Mucosa of stomach (tissue), 1 donor: ENCODE measurements around the gene GANC.

Experiments used
- H3K27me3 ChIP-seq: one replicate; pipeline ENCODE4 v1.7.0; 2013; ENCODE audit warnings: mild to moderate bottlenecking, low read length; ENCODE audit not compliant: control insufficient read depth, insufficient read depth
- H3K36me3 ChIP-seq: one replicate; pipeline ENCODE4 v1.7.0; 2013; ENCODE audit warnings: low read length; ENCODE audit not compliant: control insufficient read depth, insufficient read depth
- H3K4me1 ChIP-seq: one replicate; pipeline ENCODE4 v1.7.0; 2013; ENCODE audit warnings: mild to moderate bottlenecking, low read length; ENCODE audit not compliant: control insufficient read depth, insufficient read depth
- H3K4me3 ChIP-seq: one replicate; pipeline ENCODE4 v1.7.0; 2013; ENCODE audit warnings: low read length
- H3K9ac ChIP-seq: one replicate; pipeline ENCODE4 v1.7.0; 2013; ENCODE audit warnings: mild to moderate bottlenecking, low read length, moderate library complexity
- H3K9me3 ChIP-seq: one replicate; pipeline ENCODE4 v1.7.0; 2013; ENCODE audit warnings: mild to moderate bottlenecking, low read length, moderate library complexity; ENCODE audit not compliant: control insufficient read depth
- donor health status: Pancreatic carcinoma.

Gene GANC

GRCh38 chr15:42353061-42353460 is 80.1 kb downstream of the GANC start:
- H3K9ac ChIP-seq, result no peak overlapping the region

DNA sequence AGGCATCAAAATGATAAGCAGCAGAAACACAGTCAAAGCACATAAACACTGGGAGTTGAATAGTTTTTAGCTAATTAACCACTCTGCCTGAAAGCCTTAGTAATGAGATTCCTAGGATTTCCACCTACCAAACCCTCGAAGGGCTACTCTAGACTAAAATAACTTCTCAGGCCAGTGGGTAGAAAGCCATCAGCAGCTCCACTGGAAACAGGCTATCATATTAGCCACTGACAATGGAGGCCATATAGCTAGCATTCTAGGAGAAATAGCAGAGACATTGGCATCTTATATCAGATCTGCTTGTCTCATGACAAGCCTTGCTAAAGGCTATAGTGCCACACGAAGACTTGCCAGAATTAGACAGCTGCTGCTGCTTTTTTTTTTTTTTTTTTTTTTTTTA is 81.8 kb downstream of the GANC start:
- Histone ChIP-seq H3K9me3 (no peaks in the 10 kb centered on the region), H3K4me1 (no peaks in the 10 kb centered on the region), H3K9ac (no peak overlapping the region), H3K27me3 (no peaks in the 10 kb centered on the region), H3K36me3 (no peaks in the 10 kb centered on the region), H3K4me3 (no peak overlapping the region)

More at GRCh38 chr15:42353061-42353460, 80.1 kb downstream of the GANC start:
- no peaks in the 10 kb centered on the region for H3K36me3 ChIP-seq
- no peaks in the 10 kb centered on the region for H3K9me3 ChIP-seq
- no peak overlapping the region for H3K4me3 ChIP-seq
- no peaks in the 10 kb centered on the region for H3K4me1 ChIP-seq
- H3K27me3 ChIP-seq, result no peaks in the 10 kb centered on the region

DNA sequence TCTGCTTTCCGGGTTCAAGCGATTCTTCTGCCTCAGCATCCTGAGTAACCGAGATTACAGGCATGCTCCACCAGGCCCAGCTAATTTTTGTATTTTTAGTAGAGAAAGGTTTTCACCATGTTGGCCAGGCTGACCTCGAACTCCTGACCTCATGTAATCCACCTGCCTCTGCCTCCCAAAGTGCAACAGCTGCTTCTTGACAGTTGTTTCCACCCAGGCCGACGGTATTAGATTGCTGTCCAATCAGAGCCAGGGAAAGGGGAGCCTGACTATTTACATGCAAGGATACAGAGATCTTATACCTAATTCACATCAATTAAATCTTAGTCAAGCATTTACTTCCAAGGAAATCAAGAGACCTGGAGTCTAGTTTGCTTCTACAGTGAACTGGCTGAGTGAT is 82.3 kb downstream of the GANC start:
- no peaks in the 10 kb centered on the region for H3K4me1 ChIP-seq
- H3K36me3 ChIP-seq, result no peaks in the 10 kb centered on the region
- H3K4me3 ChIP-seq, result no peak overlapping the region
- no peak overlapping the region for H3K9ac ChIP-seq
- H3K9me3 ChIP-seq, result no peaks in the 10 kb centered on the region
- no peaks in the 10 kb centered on the region for H3K27me3 ChIP-seq

GRCh38 chr15:42356851-42357250 is 83.8 kb downstream of the GANC start:
- H3K4me3 ChIP-seq, result no peak overlapping the region
- no peaks in the 10 kb centered on the region for H3K27me3 ChIP-seq
- no peaks in the 10 kb centered on the region for H3K9me3 ChIP-seq
- H3K9ac ChIP-seq, result no peak overlapping the region
- no peaks in the 10 kb centered on the region for H3K4me1 ChIP-seq
- no peaks in the 10 kb centered on the region for H3K36me3 ChIP-seq

- no peaks in the 10 kb centered on the region for H3K9me3 ChIP-seq
- no peaks in the 10 kb centered on the region for H3K4me1 ChIP-seq
- H3K9ac ChIP-seq, result no peak overlapping the region
- no peaks in the 10 kb centered on the region for H3K36me3 ChIP-seq
- H3K27me3 ChIP-seq, result no peaks in the 10 kb centered on the region
- no peak overlapping the region for H3K4me3 ChIP-seq
Measured at GRCh38 chr15:42358141-42358540, 85.1 kb downstream of the GANC start.

DNA sequence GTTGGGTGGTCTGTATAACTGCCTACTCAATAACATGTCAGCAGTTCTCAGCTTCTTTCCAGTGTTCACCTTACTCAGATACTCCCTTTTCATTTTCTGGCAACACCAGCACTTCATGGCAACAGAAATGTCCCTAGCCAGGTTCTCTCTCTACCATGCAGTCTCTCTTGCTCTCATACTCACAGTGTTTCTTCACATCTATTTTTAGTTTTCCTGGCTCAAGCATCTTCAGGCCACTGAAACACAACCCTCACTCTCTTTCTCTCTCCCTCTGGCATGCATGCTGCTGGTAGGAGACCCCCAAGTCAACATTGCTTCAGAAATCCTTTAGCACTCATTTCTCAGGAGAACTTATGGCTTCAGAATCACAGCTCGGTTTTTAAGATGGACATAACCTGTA is 86.2 kb downstream of the GANC start, which contains the start of gene CAPN3:
Gene CAPN3, plus strand, starts transcription at position 253 of the 400 bp plus-strand sequence. CDS start 305 bp downstream, outside the sequence.
- no peaks in the 10 kb centered on the region for H3K36me3 ChIP-seq
- H3K9me3 ChIP-seq, result no peaks in the 10 kb centered on the region
- H3K4me3 ChIP-seq, result no peak within 1 kb of the TSS
- H3K27me3 ChIP-seq, result no peaks in the 10 kb centered on the region
- no peaks in the 10 kb centered on the region for H3K4me1 ChIP-seq
- H3K9ac ChIP-seq, result no peak within 1 kb of the TSS

DNA sequence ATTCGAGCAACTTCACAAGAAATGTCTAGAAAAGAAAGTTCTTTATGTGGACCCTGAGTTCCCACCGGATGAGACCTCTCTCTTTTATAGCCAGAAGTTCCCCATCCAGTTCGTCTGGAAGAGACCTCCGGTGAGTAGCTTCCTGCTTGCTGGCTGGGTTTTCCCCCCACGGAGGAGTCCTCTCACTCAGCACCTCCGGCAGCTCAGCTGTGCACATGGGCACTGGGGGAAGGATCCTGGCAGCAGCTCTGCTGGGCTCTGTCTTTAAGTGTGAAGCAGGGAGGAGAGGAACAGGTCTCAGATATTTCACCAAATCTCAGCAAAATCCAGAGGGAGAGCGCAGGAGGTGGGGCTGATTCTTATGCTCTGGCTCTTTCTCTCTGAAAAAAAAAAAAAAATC is 87.0 kb downstream of the GANC start:
- no peaks in the 10 kb centered on the region for H3K9me3 ChIP-seq
- H3K36me3 ChIP-seq, result no peaks in the 10 kb centered on the region
- H3K4me3 ChIP-seq, result no peak overlapping the region
- no peak overlapping the region for H3K9ac ChIP-seq
- no peaks in the 10 kb centered on the region for H3K4me1 ChIP-seq
- no peaks in the 10 kb centered on the region for H3K27me3 ChIP-seq

DNA sequence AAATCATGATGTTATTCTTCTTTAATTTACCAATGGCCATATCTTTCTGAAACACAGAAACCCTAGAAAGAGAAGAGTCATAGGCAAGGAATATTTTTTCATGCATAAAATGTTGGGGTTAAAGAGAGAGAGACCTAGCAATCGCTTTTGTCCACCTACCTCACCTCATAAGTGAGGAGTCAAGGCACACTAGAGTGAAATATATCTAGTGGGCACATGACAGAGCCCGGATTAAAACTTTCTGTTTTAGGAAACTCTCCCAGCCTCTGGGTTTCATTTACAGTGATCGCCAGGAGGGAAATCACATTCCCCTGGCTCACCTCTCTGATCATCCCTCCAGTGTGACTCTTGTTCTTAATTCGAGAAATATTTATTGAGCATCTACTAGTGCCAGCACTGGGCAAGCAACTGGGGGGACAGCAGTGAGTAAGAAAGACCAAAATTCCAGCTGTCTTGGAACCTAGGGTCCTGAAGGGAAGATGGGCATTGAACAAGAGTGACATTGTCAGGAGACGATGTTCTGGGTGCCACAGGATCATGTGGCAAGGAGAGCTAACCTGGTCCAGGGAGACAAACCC is 87.6 kb downstream of the GANC start:
- no peaks in the 10 kb centered on the region for H3K27me3 ChIP-seq
- H3K4me1 ChIP-seq, result no peaks in the 10 kb centered on the region
- no peak overlapping the region for H3K4me3 ChIP-seq
- H3K9ac ChIP-seq, result no peak overlapping the region
- H3K9me3 ChIP-seq, result no peaks in the 10 kb centered on the region
- no peaks in the 10 kb centered on the region for H3K36me3 ChIP-seq

DNA sequence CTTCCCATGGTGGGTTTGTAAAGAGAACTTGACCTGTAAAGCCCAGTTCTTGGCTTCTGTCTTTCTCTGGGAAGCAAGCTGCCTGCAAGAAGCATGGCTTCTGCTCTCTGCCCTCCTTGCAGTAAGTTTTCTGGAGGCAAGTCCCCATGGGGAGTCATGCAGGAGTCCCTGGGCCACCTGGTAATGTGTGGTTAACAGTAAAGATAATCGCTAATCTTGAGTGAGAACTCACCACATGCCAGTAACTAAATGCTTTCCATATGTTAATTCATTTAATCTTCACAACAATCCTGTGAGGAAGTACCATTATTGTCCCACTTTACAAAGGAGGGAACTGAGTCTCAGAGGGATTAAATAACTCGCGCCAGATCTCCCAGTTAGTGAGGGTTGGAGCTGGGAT is 90.5 kb downstream of the GANC start:
- H3K9me3 ChIP-seq, result no peaks in the 10 kb centered on the region
- no peaks in the 10 kb centered on the region for H3K36me3 ChIP-seq
- no peak overlapping the region for H3K4me3 ChIP-seq
- no peaks in the 10 kb centered on the region for H3K4me1 ChIP-seq
- no peak overlapping the region for H3K9ac ChIP-seq
- no peaks in the 10 kb centered on the region for H3K27me3 ChIP-seq

DNA sequence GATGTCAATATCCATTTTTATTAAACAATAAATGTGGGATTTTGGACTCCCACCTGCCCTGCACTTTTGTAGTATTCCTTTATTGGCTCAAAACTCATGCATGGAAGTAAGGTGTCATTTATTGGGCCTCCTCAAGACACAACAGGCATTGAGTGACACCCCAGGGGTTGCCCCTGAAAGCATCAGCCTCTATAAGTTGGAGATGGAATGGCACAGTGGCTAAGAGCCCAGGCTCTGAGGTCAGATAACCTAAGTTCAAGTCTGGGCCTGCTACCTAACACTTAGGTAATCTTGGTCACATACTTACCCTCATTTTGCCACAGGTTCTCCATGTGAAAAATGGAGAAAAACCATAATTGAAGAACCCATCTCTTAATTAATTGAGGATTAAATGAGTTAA is 90.9 kb downstream of the GANC start:
- H3K4me3 ChIP-seq, result no peak overlapping the region
- H3K27me3 ChIP-seq, result no peaks in the 10 kb centered on the region
- no peaks in the 10 kb centered on the region for H3K9me3 ChIP-seq
- H3K9ac ChIP-seq, result no peak overlapping the region
- H3K36me3 ChIP-seq, result no peaks in the 10 kb centered on the region
- no peaks in the 10 kb centered on the region for H3K4me1 ChIP-seq

GRCh38 chr15:42364529-42364928 is 91.5 kb downstream of the GANC start:
- H3K36me3 ChIP-seq, result no peaks in the 10 kb centered on the region
- H3K9ac ChIP-seq, result no peak overlapping the region
- H3K4me1 ChIP-seq, result no peaks in the 10 kb centered on the region
- H3K9me3 ChIP-seq, result no peaks in the 10 kb centered on the region
- no peak overlapping the region for H3K4me3 ChIP-seq
- no peaks in the 10 kb centered on the region for H3K27me3 ChIP-seq

DNA sequence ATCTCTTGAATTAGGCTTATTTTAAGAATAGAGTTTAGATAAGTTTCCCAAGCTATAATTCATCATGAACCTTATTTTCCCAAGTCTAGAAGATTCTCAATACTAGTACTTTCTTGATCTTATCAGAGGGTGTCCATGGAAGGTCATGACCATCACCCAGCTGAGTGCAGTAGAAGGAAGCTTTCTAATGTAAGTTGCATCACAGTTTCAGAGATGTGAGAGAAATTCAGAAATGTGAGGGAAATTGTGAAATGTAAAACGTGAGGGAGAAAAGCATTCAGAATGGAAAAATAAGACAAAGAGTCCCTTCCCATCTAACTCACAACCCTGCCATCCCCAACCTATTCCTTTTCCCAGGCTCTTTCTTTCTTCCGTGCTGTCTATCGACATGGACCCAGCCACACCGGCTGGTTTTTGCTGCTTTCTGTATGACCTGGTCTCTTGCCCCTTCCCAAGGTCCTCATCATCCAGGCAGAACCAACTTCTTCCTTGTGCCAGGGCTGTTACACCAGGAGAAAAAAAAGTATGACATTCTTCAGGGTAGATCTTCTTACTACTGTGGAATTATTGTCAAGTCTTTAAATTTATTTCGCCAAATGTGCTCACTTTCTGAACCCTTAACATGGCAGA is 93.0 kb downstream of the GANC start:
- no peak overlapping the region for H3K9ac ChIP-seq
- no peak overlapping the region for H3K4me3 ChIP-seq

DNA sequence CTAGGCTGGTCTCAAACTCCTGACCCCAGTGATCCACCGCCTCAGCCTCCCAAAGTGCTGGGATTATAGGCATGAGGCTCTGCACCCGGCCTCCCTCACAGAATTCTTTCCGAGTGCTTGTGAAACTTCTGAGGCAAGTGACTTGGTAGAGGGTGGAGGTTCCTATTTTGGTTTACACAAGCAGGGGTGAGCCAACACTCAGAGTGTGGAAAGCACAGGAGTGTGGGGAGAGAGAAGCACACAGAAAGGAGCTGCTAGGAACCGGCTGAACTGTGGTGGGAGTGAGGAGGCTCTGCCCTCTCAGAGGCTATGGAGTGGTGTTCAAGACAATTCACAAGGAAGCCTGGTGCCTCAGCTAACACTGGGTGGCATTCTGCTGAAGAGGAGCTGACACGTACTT is 94.0 kb downstream of the GANC start:
- no peaks in the 10 kb centered on the region for H3K27me3 ChIP-seq
- H3K36me3 ChIP-seq, result no peaks in the 10 kb centered on the region
- no peaks in the 10 kb centered on the region for H3K4me1 ChIP-seq
- H3K4me3 ChIP-seq, result no peak overlapping the region
- H3K9me3 ChIP-seq, result no peaks in the 10 kb centered on the region
- no peak overlapping the region for H3K9ac ChIP-seq

More for the DNA sequence above, 93.0 kb downstream of the GANC start:
- no peaks in the 10 kb centered on the region for H3K27me3 ChIP-seq
- no peaks in the 10 kb centered on the region for H3K4me1 ChIP-seq
- H3K36me3 ChIP-seq, result no peaks in the 10 kb centered on the region
- no peaks in the 10 kb centered on the region for H3K9me3 ChIP-seq
